ENCODE measurements around the gene RPS27.

Gene RPS27

DNA sequence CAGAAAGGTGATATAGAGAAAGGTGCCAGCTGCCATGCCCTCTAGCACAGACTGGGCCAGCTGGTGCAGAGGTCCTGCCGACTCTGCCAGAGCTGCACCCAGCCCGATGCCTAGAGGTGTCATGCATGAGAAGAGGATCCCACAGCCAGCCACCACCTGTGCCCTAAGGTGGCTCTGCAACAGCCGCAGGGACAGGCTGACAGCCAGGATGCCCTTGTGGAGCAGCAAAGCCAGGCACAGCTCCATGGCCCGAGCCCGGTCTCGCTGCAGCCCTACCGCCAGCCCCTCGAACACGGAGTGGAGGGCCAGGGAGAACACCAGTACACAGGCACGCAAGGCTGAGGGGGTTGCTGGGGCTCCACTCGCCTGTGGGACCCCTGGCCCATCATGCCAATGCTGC, 30.4 kb upstream of the RPS27 start:
- no peak overlapping the region for H3K4me3 ChIP-seq (replicated peaks; ENCODE audit: low read depth, low read length)
- no peak for DNase-seq (ENCODE audit: extremely low read depth, low read depth)
- TF ChIP-seq, protein P1, sequence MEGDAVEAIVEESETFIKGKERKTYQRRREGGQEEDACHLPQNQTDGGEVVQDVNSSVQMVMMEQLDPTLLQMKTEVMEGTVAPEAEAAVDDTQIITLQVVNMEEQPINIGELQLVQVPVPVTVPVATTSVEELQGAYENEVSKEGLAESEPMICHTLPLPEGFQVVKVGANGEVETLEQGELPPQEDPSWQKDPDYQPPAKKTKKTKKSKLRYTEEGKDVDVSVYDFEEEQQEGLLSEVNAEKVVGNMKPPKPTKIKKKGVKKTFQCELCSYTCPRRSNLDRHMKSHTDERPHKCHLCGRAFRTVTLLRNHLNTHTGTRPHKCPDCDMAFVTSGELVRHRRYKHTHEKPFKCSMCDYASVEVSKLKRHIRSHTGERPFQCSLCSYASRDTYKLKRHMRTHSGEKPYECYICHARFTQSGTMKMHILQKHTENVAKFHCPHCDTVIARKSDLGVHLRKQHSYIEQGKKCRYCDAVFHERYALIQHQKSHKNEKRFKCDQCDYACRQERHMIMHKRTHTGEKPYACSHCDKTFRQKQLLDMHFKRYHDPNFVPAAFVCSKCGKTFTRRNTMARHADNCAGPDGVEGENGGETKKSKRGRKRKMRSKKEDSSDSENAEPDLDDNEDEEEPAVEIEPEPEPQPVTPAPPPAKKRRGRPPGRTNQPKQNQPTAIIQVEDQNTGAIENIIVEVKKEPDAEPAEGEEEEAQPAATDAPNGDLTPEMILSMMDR (IDR thresholded peaks at IDR 0.05; ENCODE audit: low read depth, low read length, missing control alignments), result no peak

DNA sequence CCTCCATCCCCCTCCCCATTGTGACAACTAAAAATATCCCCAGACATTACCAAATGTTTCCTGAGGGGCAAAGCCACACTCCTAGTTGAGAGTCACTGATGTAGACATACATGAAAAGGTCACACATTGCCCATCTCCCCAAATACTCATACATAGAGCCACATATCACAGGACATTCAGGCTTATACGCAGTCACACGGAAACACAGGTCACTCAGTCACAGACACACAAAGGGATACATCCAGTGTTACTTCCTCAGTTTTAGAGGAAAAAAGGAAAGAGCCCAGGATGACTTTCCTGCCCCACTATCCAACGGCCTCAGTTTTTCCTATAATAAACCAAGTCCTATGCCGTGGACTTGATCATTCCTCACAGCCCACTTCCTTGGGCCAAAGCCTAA, 29.1 kb upstream of the RPS27 start:
- no peak for DNase-seq (ENCODE audit: extremely low read depth, low read depth)
- peak overlapping the region; percentile 83 for H3K4me3 ChIP-seq (replicated peaks; ENCODE audit: low read depth, low read length)

DNA sequence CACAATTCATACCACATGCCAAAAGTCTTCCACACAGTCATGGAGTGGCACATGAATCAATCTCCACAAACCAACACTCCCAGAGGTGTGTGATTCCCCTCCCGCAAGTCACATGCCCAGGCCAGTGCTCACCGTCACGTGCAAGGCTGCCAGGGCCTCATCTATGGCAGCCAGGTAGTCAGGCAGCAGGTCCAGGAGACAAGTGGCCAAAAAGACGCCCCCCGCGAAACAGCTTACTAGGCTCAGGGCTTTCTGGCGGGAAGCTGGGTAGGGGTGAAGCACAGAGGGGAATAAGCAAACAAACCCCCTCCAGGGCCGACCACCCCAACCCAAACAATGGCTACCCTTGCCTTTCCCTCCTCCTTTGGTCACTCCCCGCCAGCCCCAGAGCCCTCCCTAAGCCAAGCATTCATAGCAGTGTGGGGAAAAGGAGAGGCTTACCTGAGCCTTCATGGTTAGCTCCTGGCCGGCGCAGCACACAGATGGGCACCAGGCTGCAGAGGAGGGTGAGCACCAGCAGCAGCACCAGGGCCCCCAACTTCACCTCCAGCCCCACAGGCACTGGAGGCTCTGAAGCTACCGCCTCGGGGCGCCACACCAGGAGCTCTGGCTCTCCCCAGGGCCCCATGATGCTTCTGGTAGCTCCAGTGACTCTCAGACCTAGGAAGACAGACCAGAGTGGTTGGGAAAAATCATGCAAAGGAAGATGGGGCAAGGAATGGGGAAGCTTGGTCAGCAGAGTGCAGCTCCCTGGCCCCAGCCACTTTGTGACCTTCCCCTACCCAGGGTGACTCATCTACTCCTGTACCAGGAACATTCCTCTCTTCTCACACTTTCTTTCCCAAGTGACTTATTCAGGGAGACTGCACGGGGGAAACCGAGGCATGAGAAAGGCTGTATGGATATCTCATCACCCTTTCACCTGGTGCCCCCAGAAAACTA, 28.2 kb upstream of the RPS27 start:
- TF ChIP-seq, protein P1 (IDR thresholded peaks at IDR 0.05; ENCODE audit: low read depth, low read length, missing control alignments), result no peak
- no peak for DNase-seq (ENCODE audit: extremely low read depth, low read depth)
- H3K4me3 ChIP-seq (replicated peaks; ENCODE audit: low read depth, low read length), result peak overlapping the region; percentile 83

More for the DNA sequence above, 29.1 kb upstream of the RPS27 start:
- TF ChIP-seq, protein P1 (IDR thresholded peaks at IDR 0.05; ENCODE audit: low read depth, low read length, missing control alignments), result no peak

DNA sequence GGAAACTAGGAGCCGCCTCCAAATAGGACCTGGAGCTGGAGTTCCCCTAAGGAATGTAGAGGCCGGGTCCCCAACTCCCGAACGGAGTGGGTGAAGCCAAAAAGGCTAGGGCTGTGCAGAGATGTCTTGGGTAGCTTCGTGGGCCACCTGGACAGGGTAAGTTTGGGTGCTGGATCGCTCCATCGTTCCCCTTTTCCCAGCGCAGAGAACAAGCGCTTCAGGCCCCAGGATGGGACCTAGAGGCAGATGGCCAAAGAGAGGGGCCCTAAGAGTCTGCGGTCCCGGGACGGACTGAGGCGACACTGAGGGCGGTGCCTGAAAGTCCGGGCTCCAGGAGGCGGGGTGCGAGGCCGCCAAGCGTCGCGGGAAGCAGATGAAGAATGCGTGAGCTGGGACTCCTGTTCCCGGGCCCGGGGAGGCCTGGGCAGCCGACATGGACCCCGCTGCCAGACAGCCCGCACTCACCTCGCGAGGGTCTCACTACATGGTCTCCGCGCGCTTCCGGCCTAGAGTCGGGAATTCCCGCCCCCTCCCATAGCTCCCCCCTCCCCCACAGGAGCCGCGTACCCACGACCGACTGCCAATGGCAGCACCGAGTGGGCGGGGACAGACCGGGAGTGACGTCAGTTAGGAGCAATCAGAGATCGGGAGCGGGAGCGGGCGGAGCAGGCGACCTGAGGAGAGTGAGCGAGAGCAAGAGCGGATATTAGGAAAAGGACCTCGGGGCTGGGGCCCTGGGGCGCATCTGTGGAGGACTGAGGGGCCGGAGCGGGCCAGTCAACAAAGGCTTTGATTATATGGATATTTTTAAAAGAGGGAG, 27.3 kb upstream of the RPS27 start, which contains the start of gene SLC39A1:
SLC39A1 (minus strand) TSS at position 508 of the 820 bp plus-strand sequence. CDS start 822 bp downstream, outside the sequence.
- peak; percentile 89 for DNase-seq (ENCODE audit: extremely low read depth, low read depth)
- peak within 1 kb of the TSS; percentile 83 for H3K4me3 ChIP-seq (replicated peaks; ENCODE audit: low read depth, low read length)
- TF ChIP-seq, protein P1 (IDR thresholded peaks at IDR 0.05; ENCODE audit: low read depth, low read length, missing control alignments), result no peak

DNA sequence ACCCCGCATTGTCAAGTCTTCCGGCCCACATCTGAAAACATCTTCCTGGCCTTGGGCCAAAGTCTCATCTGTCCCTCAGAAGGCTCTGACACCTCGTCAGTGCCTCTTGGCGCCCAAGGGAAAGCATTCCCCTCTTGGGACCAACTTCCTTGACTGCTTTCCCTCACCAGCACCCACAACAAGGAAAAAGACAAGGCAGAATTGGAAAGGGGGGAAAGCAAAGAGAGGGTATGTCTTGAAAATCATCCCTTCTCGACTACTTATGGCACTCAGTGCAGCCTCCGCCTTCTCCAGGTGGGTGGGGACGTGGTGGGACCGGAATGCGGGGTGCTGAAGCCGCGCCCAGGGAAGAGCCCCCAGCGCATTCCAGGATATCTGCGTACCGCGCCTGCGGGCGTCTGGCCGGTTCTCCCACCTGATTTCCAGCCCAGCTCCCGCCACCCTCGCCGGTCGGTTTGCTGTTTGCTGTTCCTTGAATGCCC, 26.7 kb upstream of the RPS27 start:
- no peak for DNase-seq (ENCODE audit: extremely low read depth, low read depth)
- peak overlapping the region; percentile 83 for H3K4me3 ChIP-seq (replicated peaks; ENCODE audit: low read depth, low read length)
- TF ChIP-seq, protein P1 (IDR thresholded peaks at IDR 0.05; ENCODE audit: low read depth, low read length, missing control alignments), result no peak

DNA sequence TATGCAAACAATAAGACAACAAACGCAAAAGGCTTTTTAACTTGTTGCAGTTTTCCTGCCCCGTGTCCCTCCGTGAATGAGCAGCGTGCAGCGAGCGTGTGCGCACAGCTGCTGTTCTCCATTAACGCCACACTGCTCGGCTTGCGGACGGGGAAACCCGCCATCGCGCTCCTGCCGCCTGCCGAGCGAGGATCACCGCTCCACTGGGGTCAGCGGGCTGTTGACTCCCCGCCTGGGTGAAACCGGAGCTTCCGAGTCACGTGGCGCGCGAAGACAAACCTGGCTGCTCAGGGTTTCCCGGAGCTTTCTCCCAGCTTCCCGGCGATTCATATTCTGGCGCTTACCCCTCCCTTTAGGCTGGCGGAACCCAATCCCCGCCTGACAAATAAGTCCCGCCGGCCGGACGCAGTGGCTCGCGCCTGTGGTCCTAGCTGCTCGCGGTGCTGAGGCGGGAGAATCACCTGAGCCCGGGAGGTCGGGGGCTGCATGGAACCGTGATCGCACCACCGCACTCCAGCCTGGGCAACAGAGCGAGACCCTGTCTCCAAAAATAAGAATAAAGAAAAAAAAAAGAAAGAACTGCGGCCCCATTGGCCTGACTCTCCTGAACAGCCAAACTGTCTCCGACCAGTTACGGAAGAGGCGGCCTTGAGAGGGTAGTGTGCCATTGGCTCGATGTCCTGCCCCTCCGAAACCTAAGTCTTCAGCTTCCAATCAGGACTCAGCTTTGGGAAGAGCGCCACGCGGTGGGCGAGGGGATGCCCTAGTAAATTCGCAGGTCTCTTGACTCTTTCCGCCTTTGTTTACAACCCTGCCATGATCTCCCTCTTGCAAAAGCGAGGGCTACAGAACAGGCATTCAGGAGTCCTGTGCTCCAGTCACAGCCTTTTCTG, 23.2 kb upstream of the RPS27 start, which contains the start of gene CREB3L4:
CREB3L4 (plus strand) TSS at position 796 of the 893 bp plus-strand sequence. CDS start 624 bp downstream, outside the sequence.
- DNase-seq (ENCODE audit: extremely low read depth, low read depth), result peak; percentile 95
- H3K4me3 ChIP-seq (replicated peaks; ENCODE audit: low read depth, low read length), result peak within 1 kb of the TSS; percentile 68
- TF ChIP-seq, protein P1 (IDR thresholded peaks at IDR 0.05; ENCODE audit: low read depth, low read length, missing control alignments), result peak; percentile 34

All from HFF-Myc (cell line).